Skeletal muscle tissue (tissue), 4 donors: ENCODE measurements around the gene MXRA5. TPM values are rescaled to one million over a fixed set of nuclear protein-coding genes. Genes with fewer than 3 reads are reported as not detected.
A peak's percentile ranks its signal among the peaks of the same experiment; 100 is the strongest.
"Not testable (repeated sequence)": the region's sequence is repeated elsewhere in the genome, so short reads cannot be mapped to it uniquely, and the experiment has no call there.

Source experiments
- H3K27ac ChIP-seq: one replicate; pipeline ENCODE4 v1.7.0; 2013; ENCODE audit warnings: mild to moderate bottlenecking, low read depth, low read length, inconsistent platforms
- H3K27me3 ChIP-seq, 3 donors: one replicate each; pipeline ENCODE4 v1.7.0; 2013; ENCODE audit warnings: low read length in 3 of 3; ENCODE audit not compliant: control insufficient read depth in 3 of 3, insufficient read depth in 3 of 3
- H3K36me3 ChIP-seq, 3 donors: one replicate each; pipeline ENCODE4 v1.7.0; 2013; ENCODE audit warnings: low read length in 3 of 3; ENCODE audit not compliant: control insufficient read depth in 3 of 3, insufficient read depth in 3 of 3
- H3K4me1 ChIP-seq, 3 donors: one replicate each; pipeline ENCODE4 v1.7.0; 2013; ENCODE audit warnings: low read length in 3 of 3, mild to moderate bottlenecking in 3 of 3; ENCODE audit not compliant: control insufficient read depth in 3 of 3, insufficient read depth in 3 of 3
- H3K4me3 ChIP-seq, 3 donors: one replicate each; pipeline ENCODE4 v1.7.0; 2013; ENCODE audit warnings: low read length in 3 of 3
- H3K9ac ChIP-seq, 3 donors: one replicate each; pipeline ENCODE4 v1.7.0; 2013; ENCODE audit warnings: low read length in 3 of 3, mild to moderate bottlenecking in 3 of 3, moderate library complexity in 2 of 3, low read depth in 1 of 3
- H3K9me3 ChIP-seq, 3 donors: one replicate each; pipeline ENCODE4 v1.7.0; 2013; ENCODE audit warnings: low read length in 3 of 3; ENCODE audit not compliant: control insufficient read depth in 3 of 3
- total RNA-seq: library from RNA; depleted of rRNA; stranded (reverse); fragments of >200 nt; gene quantifications from one replicate; pipeline ENCODE4 v1.2.3, GENCODE V29; 2014
- donor health status: Osteomylitis.

The MXRA5 gene
- 34.4 TPM for total RNA-seq

GRCh38 chrX:3346501-3347259 is at the start of gene MXRA5:
TSS of gene MXRA5 (minus strand) at chrX:3346652. CDS start at chrX:3343833, 2,819 bp downstream.
- Histone ChIP-seq H3K4me1 (no peaks in the 10 kb centered on the region), H3K27me3 (peaks cover 0 to 13% (median 0%) of the 10 kb centered on the region in 3 donors), H3K9me3 (no peaks in the 10 kb centered on the region), H3K4me3 (peak within 1 kb of the TSS; percentile 29 to 69 (median 43)), H3K9ac (peak within 1 kb of the TSS in 1 of 3 donors; percentile 20), H3K27ac (peak within 1 kb of the TSS; percentile 72), H3K36me3 (no peaks in the 10 kb centered on the region)

- Histone ChIP-seq H3K4me1 (no peaks in the 10 kb centered on the region), H3K27ac (no peak overlapping the region), H3K9me3 (no peaks in the 10 kb centered on the region), H3K36me3 (no peaks in the 10 kb centered on the region), H3K27me3 (no peaks in the 10 kb centered on the region), H3K4me3 (no peak overlapping the region), H3K9ac (no peak overlapping the region)
Observed at GRCh38 chrX:3393581-3394111, 47.2 kb upstream of the MXRA5 start.

- no peak overlapping the region for H3K27ac ChIP-seq
Observed at GRCh38 chrX:3393178-3393577, 46.7 kb upstream of the MXRA5 start.

GRCh38 chrX:3388457-3388856 is 42.0 kb upstream of the MXRA5 start:
- Histone ChIP-seq H3K36me3 (no peaks in the 10 kb centered on the region), H3K9me3 (no peaks in the 10 kb centered on the region), H3K27ac (no peak overlapping the region), H3K27me3 (no peaks in the 10 kb centered on the region), H3K4me3 (no peak overlapping the region), H3K4me1 (no peaks in the 10 kb centered on the region), H3K9ac (no peak overlapping the region)

More at GRCh38 chrX:3393178-3393577, 46.7 kb upstream of the MXRA5 start:
- Histone ChIP-seq H3K27me3 (no peaks in the 10 kb centered on the region), H3K9me3 (no peaks in the 10 kb centered on the region), H3K4me1 (no peaks in the 10 kb centered on the region), H3K9ac (no peak overlapping the region), H3K4me3 (no peak overlapping the region), H3K36me3 (no peaks in the 10 kb centered on the region)

GRCh38 chrX:3384327-3384726 is 37.9 kb upstream of the MXRA5 start:
- Histone ChIP-seq H3K4me3 (no peak overlapping the region), H3K36me3 (no peaks in the 10 kb centered on the region)

GRCh38 chrX:3380603-3381002 is 34.2 kb upstream of the MXRA5 start:
- no peak overlapping the region for H3K9ac ChIP-seq
- H3K27ac ChIP-seq: no peak overlapping the region
- no peaks in the 10 kb centered on the region for H3K27me3 ChIP-seq
- no peak overlapping the region for H3K4me3 ChIP-seq
- H3K4me1 ChIP-seq: no peaks in the 10 kb centered on the region
- H3K36me3 ChIP-seq: no peaks in the 10 kb centered on the region
- no peaks in the 10 kb centered on the region for H3K9me3 ChIP-seq

More at GRCh38 chrX:3384327-3384726, 37.9 kb upstream of the MXRA5 start:
- Histone ChIP-seq H3K27ac (no peak overlapping the region), H3K9me3 (no peaks in the 10 kb centered on the region), H3K27me3 (no peaks in the 10 kb centered on the region), H3K9ac (no peak overlapping the region), H3K4me1 (no peaks in the 10 kb centered on the region)

- Histone ChIP-seq H3K27me3 (no peaks in the 10 kb centered on the region), H3K9ac (no peak overlapping the region), H3K9me3 (no peaks in the 10 kb centered on the region), H3K27ac (no peak overlapping the region), H3K4me3 (no peak overlapping the region), H3K4me1 (no peaks in the 10 kb centered on the region), H3K36me3 (no peaks in the 10 kb centered on the region)
Observed at GRCh38 chrX:3379111-3379510, 32.7 kb upstream of the MXRA5 start.

- H3K9ac ChIP-seq: no peak overlapping the region
- H3K36me3 ChIP-seq: no peaks in the 10 kb centered on the region
- no peaks in the 10 kb centered on the region for H3K4me1 ChIP-seq
- H3K27ac ChIP-seq: no peak overlapping the region
- H3K4me3 ChIP-seq: no peak overlapping the region
- no peaks in the 10 kb centered on the region for H3K9me3 ChIP-seq
- no peaks in the 10 kb centered on the region for H3K27me3 ChIP-seq
Observed at GRCh38 chrX:3378156-3378555, 31.7 kb upstream of the MXRA5 start.

- H3K4me1 ChIP-seq: no peaks in the 10 kb centered on the region
- no peak overlapping the region for H3K4me3 ChIP-seq
- H3K9me3 ChIP-seq: no peaks in the 10 kb centered on the region
- no peaks in the 10 kb centered on the region for H3K36me3 ChIP-seq
- H3K27me3 ChIP-seq: no peaks in the 10 kb centered on the region
- no peak overlapping the region for H3K27ac ChIP-seq
- no peak overlapping the region for H3K9ac ChIP-seq
Observed at GRCh38 chrX:3377560-3377959, 31.1 kb upstream of the MXRA5 start.

- not testable (repeated sequence) for H3K9me3 ChIP-seq, H3K27ac ChIP-seq, H3K27me3 ChIP-seq, H3K4me1 ChIP-seq, H3K9ac ChIP-seq, H3K36me3 ChIP-seq, H3K4me3 ChIP-seq
Observed at GRCh38 chrX:3375878-3376508, 29.5 kb upstream of the MXRA5 start.
